H9 (cell line): ENCODE results near the gene SYT11. TPM values are rescaled to one million over a fixed set of nuclear protein-coding genes. Genes with fewer than 3 reads are reported as not detected.

Source experiments
- DNase-seq: peaks from one replicate; pipeline ENCODE4 v3.0.0-alpha.2; 2017
- H2AFZ ChIP-seq: one replicate; pipeline ENCODE4 v1.6.1; 2013; ENCODE audit warnings: mild to moderate bottlenecking, low read length, control low read depth, moderate library complexity
- H2AK5ac ChIP-seq: 2 replicates; pipeline ENCODE4 v1.6.1; 2013; ENCODE audit warnings: low read length, control low read depth, mixed read lengths; ENCODE audit not compliant: insufficient read length
- H2BK120ac ChIP-seq: one replicate; pipeline ENCODE4 v1.6.1; 2013; ENCODE audit warnings: low read depth, mild to moderate bottlenecking, low read length, control low read depth, inconsistent platforms; ENCODE audit not compliant: poor library complexity, severe bottlenecking
- H2BK12ac ChIP-seq: 2 replicates; pipeline ENCODE4 v1.6.1; 2013; ENCODE audit warnings: low read length, control low read depth, mixed read lengths, low read depth; ENCODE audit not compliant: insufficient read length
- H2BK15ac ChIP-seq: 2 replicates; pipeline ENCODE4 v1.6.1; 2013; ENCODE audit warnings: low read depth, low read length, control low read depth
- H2BK20ac ChIP-seq: one replicate; pipeline ENCODE4 v1.6.1; 2013; ENCODE audit warnings: low read depth, mild to moderate bottlenecking, low read length, control low read depth, inconsistent platforms; ENCODE audit not compliant: poor library complexity, severe bottlenecking
- H2BK5ac ChIP-seq: 2 replicates; pipeline ENCODE4 v1.6.1; 2013; ENCODE audit warnings: low read length, control low read depth, mixed read lengths; ENCODE audit not compliant: insufficient read length
- H3K14ac ChIP-seq: 2 replicates; pipeline ENCODE4 v1.6.1; 2013; ENCODE audit warnings: low read length, control low read depth; ENCODE audit not compliant: insufficient read depth
- H3K18ac ChIP-seq: 2 replicates; pipeline ENCODE4 v1.6.1; 2013; ENCODE audit warnings: low read depth, mild to moderate bottlenecking, mixed read lengths, low read length, control low read depth; ENCODE audit not compliant: insufficient read length
- H3K23ac ChIP-seq: 2 replicates; pipeline ENCODE4 v1.6.1; 2013; ENCODE audit warnings: low read length, control low read depth, mixed read lengths, low read depth; ENCODE audit not compliant: insufficient read length
- H3K23me2 ChIP-seq: 2 replicates; pipeline ENCODE4 v1.6.1; 2013; ENCODE audit warnings: low read depth, mild to moderate bottlenecking, mixed read lengths, low read length, control low read depth; ENCODE audit not compliant: insufficient read length, poor library complexity, severe bottlenecking
- H3K27ac ChIP-seq: 2 replicates; pipeline ENCODE4 v1.5.1; 2013; ENCODE audit warnings: low read length, control low read depth, mixed read lengths, low read depth; ENCODE audit not compliant: insufficient read length
- H3K27me3 ChIP-seq: 2 replicates; pipeline ENCODE4 v1.6.1; 2013; ENCODE audit warnings: low read length, control low read depth, inconsistent platforms; ENCODE audit not compliant: insufficient read depth
- H3K4ac ChIP-seq: 2 replicates; pipeline ENCODE4 v1.6.1; 2013; ENCODE audit warnings: low read depth, mild to moderate bottlenecking, control low read depth, inconsistent platforms, low read length, moderate library complexity
- H3K4me1 ChIP-seq: 2 replicates; pipeline ENCODE4 v1.6.1; 2013; ENCODE audit warnings: low read length, control low read depth, inconsistent platforms; ENCODE audit not compliant: insufficient read depth
- H3K4me2 ChIP-seq: 2 replicates; pipeline ENCODE4 v1.6.1; 2013; ENCODE audit warnings: low read length, control low read depth, mixed read lengths; ENCODE audit not compliant: insufficient read length, insufficient read depth
- H3K56ac ChIP-seq: 2 replicates; pipeline ENCODE4 v1.6.1; 2013; ENCODE audit warnings: low read depth, mild to moderate bottlenecking, mixed read lengths, low read length, control low read depth; ENCODE audit not compliant: insufficient read length
- H3K79me1 ChIP-seq: 2 replicates; pipeline ENCODE4 v1.6.1; 2013; ENCODE audit warnings: low read depth, mild to moderate bottlenecking, moderate library complexity, low read length, control low read depth, inconsistent platforms; ENCODE audit not compliant: insufficient read depth, poor library complexity, severe bottlenecking
- H3K79me2 ChIP-seq: 2 replicates; pipeline ENCODE4 v1.6.1; 2013; ENCODE audit warnings: low read length, control low read depth, inconsistent platforms; ENCODE audit not compliant: insufficient read depth
- H3K9ac ChIP-seq: 2 replicates; pipeline ENCODE4 v1.6.1; 2013; ENCODE audit warnings: low read length, control low read depth, mixed read lengths; ENCODE audit not compliant: insufficient read length; ENCODE audit errors: extremely low read depth
- H3K9me3 ChIP-seq: one replicate; pipeline ENCODE4 v1.6.1; 2013; ENCODE audit warnings: low read depth, low read length, inconsistent platforms; ENCODE audit not compliant: control insufficient read depth
- H3T11ph ChIP-seq: one replicate; pipeline ENCODE4 v1.6.1; 2013; ENCODE audit warnings: mild to moderate bottlenecking, low read length, control low read depth, inconsistent platforms
- H4K20me1 ChIP-seq: one replicate; pipeline ENCODE4 v1.6.1; 2013; ENCODE audit not compliant: control insufficient read depth, insufficient read length, insufficient read depth
- H4K5ac ChIP-seq: 2 replicates; pipeline ENCODE4 v1.6.1; 2013; ENCODE audit warnings: low read depth, mild to moderate bottlenecking, mixed read lengths, low read length, control low read depth; ENCODE audit not compliant: insufficient read length
- H4K8ac ChIP-seq: replicated peaks from 2 replicates; pipeline ENCODE4 v1.6.1; 2013; ENCODE audit warnings: low read length, control low read depth, mixed read lengths, low read depth; ENCODE audit not compliant: insufficient read length
- H4K91ac ChIP-seq: 2 replicates; pipeline ENCODE4 v1.6.1; 2013; ENCODE audit warnings: low read depth, mild to moderate bottlenecking, moderate library complexity, mixed read lengths, low read length, control low read depth; ENCODE audit not compliant: insufficient read length
- H3K27ac Mint-ChIP-seq, 3 experiments: 2 replicates in 2 of 3; 3 replicates in 1 of 3; pipeline ENCODE4 v1.8.0; 2020 to 2021; ENCODE audit warnings: mixed read lengths in 3 of 3, mild to moderate bottlenecking in 1 of 3, moderate library complexity in 1 of 3
- H3K27me3 Mint-ChIP-seq: 2 replicates; pipeline ENCODE4 v1.8.0; 2021; ENCODE audit warnings: low read depth, mild to moderate bottlenecking, moderate library complexity, mixed read lengths
- H3K36me3 Mint-ChIP-seq, 3 experiments: 2 replicates in 2 of 3; 3 replicates in 1 of 3; pipeline ENCODE4 v1.8.0; 2020 to 2021; ENCODE audit warnings: low read depth in 3 of 3, mixed read lengths in 3 of 3; ENCODE audit not compliant: insufficient read depth in 1 of 3
- H3K4me1 Mint-ChIP-seq, 2 experiments: 2 replicates each; pipeline ENCODE4 v1.8.0; 2020; ENCODE audit warnings: mixed read lengths in 2 of 2
- H3K4me3 Mint-ChIP-seq, 2 experiments: 2 replicates in 1 of 2; 3 replicates in 1 of 2; pipeline ENCODE4 v1.8.0; 2020 to 2021; ENCODE audit warnings: mild to moderate bottlenecking in 2 of 2, mixed read lengths in 2 of 2, moderate library complexity in 1 of 2
- H3K9me3 Mint-ChIP-seq, 2 experiments: 2 replicates in 1 of 2; 3 replicates in 1 of 2; pipeline ENCODE4 v1.8.0; 2020; ENCODE audit warnings: mild to moderate bottlenecking in 2 of 2, mixed read lengths in 2 of 2, moderate library complexity in 1 of 2
- WGBS: extraction: QIAGEN DNeasy Blood & Tissue Kit; methylation state at CpG from one replicate; pipeline ENCODE4 v1.1.7; 2013; ENCODE audit warnings: missing lambda C conversion rate, low lambda C conversion rate, mixed read lengths; ENCODE audit not compliant: insufficient read length; ENCODE audit errors: extremely low coverage; 5-methylcytosine and 5-hydroxymethylcytosine counted together
- total RNA-seq: library from RNA; stranded (reverse); gene quantifications from 2 replicates; pipeline ENCODE4 v1.2.1, GENCODE V29; 2021
- TF ChIP-seq, protein P1 (sequence below): fragments of 200-600 bp; sonication (generic); conservative IDR thresholded peaks from 3 replicates; pipeline ENCODE4 v1.8.0; 2021; ENCODE audit warnings: antibody characterized with exemption, mild to moderate bottlenecking

Gene SYT11
- total RNA-seq, 1 experiment from 2014 or later = 0.28 TPM

DNA sequence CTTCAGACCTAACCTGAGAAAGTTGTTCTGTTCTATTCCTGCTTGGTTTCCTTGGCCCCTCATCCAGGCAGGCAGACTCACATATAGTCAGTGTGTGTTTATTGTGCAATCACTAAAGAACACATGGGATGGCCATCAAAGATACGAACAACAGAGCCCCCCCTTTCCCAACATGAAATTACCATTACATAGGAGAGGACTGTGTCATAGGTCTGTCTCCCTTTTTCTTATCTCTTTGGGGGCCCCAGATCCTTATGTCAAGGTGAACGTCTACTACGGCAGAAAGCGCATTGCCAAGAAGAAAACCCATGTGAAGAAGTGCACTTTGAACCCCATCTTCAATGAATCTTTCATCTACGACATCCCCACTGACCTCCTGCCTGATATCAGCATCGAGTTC is 21.6 kb downstream of the SYT11 start:
- no peaks in the 10 kb centered on the region for H3K9me3 ChIP-seq
- H3K14ac ChIP-seq = no peak overlapping the region
- H3K27ac Mint-ChIP-seq = no peak overlapping the region
- H3K4me1 Mint-ChIP-seq = peaks cover 8% of the 10 kb centered on the region in 2 experiments
- H2BK15ac ChIP-seq = no peak overlapping the region
- no peak overlapping the region for H3K27ac ChIP-seq
- no peaks in the 10 kb centered on the region for H4K20me1 ChIP-seq
- H3K56ac ChIP-seq = no peak overlapping the region
- no peak overlapping the region for H2AK5ac ChIP-seq
- H3K79me2 ChIP-seq = no peaks in the 10 kb centered on the region
- H3K9me3 Mint-ChIP-seq = no peaks in the 10 kb centered on the region
- no peak overlapping the region for H2BK5ac ChIP-seq
- no peak overlapping the region for H3K18ac ChIP-seq
- no peaks in the 10 kb centered on the region for H3K27me3 ChIP-seq
- H3K9ac ChIP-seq = no peak overlapping the region
- H3K79me1 ChIP-seq = no peaks in the 10 kb centered on the region
- H3K4me2 ChIP-seq = no peak overlapping the region
- no CpG with 5 or more reads among the region's 6 CpGs for WGBS
- no peaks in the 10 kb centered on the region for H3K4me1 ChIP-seq
- H3K36me3 Mint-ChIP-seq = no peaks in the 10 kb centered on the region
- no peak overlapping the region for H3T11ph ChIP-seq
- H2BK12ac ChIP-seq = no peak overlapping the region
- H4K91ac ChIP-seq = no peak overlapping the region
- no peak overlapping the region for H4K8ac ChIP-seq
- no peak for DNase-seq
- no peak overlapping the region for H2BK20ac ChIP-seq
- H2BK120ac ChIP-seq = no peak overlapping the region
- H4K5ac ChIP-seq = no peak overlapping the region
- no peak overlapping the region for H3K4me3 Mint-ChIP-seq
- H2AFZ ChIP-seq = no peak overlapping the region
- no peak overlapping the region for H3K4ac ChIP-seq
- H3K23me2 ChIP-seq = no peaks in the 10 kb centered on the region
- TF ChIP-seq, protein P1, sequence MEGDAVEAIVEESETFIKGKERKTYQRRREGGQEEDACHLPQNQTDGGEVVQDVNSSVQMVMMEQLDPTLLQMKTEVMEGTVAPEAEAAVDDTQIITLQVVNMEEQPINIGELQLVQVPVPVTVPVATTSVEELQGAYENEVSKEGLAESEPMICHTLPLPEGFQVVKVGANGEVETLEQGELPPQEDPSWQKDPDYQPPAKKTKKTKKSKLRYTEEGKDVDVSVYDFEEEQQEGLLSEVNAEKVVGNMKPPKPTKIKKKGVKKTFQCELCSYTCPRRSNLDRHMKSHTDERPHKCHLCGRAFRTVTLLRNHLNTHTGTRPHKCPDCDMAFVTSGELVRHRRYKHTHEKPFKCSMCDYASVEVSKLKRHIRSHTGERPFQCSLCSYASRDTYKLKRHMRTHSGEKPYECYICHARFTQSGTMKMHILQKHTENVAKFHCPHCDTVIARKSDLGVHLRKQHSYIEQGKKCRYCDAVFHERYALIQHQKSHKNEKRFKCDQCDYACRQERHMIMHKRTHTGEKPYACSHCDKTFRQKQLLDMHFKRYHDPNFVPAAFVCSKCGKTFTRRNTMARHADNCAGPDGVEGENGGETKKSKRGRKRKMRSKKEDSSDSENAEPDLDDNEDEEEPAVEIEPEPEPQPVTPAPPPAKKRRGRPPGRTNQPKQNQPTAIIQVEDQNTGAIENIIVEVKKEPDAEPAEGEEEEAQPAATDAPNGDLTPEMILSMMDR = no peak
- H3K23ac ChIP-seq = no peak overlapping the region
- H3K27me3 Mint-ChIP-seq = peaks cover 3% of the 10 kb centered on the region
